Suppressor macrophage (primary cell): ENCODE measurements around the gene TMPRSS15.

ENCODE experiments used
- DNase-seq, 4 experiments: peaks; one replicate each; pipeline ENCODE4 v3.0.0-alpha.2; 2020 to 2022

Gene TMPRSS15

GRCh38 chr21:18244671-18245463 is 158.7 kb downstream of the TMPRSS15 start, which contains the start of gene CHODL:
Gene CHODL (plus strand): TSS chr21:18244833. CDS start chr21:18245224, 391 bp downstream.
- DNase-seq = no peak

- no peak for DNase-seq
Observed at GRCh38 chr21:18235545-18235944, 168.0 kb downstream of the TMPRSS15 start.

GRCh38 chr21:18228060-18228739 is 175.4 kb downstream of the TMPRSS15 start:
- DNase-seq = no peak

- no peak for DNase-seq
Observed at GRCh38 chr21:18222346-18222745, 181.2 kb downstream of the TMPRSS15 start.

- DNase-seq = no peak
Observed at GRCh38 chr21:18220498-18220897, 183.1 kb downstream of the TMPRSS15 start.
